ENCODE measurements around the gene FAM83D. TPM values are rescaled to one million over a fixed set of nuclear protein-coding genes. Genes with fewer than 3 reads are reported as not detected.

Gene FAM83D
- total and polyA plus RNA-seq, 2 experiments from 2014 or later: 33.3 to 91.3 TPM

DNA sequence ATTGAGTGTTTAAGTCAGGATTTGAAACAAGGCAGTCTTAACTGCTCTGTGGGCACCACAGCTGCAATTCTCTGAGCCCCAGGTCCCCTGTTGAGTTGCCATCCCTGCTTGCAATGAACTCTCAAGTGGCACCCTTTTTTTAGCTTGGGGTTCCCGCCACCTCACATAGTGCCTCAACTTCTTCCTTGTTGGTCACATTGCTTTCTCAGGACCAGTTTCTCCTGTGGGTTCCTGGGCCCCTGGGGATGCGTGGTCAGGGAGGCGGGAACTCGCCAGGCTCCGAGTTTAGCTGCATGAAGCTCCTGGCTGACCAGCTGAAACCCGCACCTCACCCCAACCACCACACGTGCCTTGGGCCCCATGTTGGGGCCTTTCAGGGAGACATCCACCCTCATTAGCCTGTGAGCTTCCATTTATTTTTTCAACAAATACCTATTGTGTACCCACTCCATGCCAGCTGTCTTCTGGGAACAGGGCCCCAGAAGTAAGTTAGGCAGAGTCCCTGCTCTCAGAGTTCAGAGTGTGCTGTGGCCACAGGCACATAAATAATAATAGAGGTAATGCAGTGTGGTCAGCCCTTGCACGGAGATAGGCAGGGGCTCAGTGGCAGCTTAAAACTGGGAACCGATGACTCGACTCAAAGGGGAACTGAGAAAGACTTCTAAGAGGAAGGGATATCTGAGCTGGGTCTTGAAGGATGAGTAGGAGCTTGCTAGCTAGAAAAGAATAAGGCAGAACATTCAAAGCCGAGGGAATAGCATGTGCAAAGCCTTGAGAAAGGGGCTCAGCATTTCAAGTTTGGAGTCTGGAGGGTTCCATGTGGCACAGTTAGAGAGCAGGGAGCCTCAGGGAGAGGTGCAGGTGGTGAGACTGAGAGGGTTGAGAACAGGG, 33.9 kb upstream of the FAM83D start:
- TF ChIP-seq CREB1 (CRISPR knock-in tag; IDR thresholded peaks at IDR 0.05; ENCODE audit: low read depth) (no peak), REST (IDR thresholded peaks at IDR 0.05; ENCODE audit: unreplicated experiment) (no peak), POLR2AphosphoS5 (IDR thresholded peaks at IDR 0.05; ENCODE audit: low read depth) (no peak), ZNF331 (CRISPR knock-in tag; IDR thresholded peaks at IDR 0.05; ENCODE audit: low read depth) (no peak), ZNF114 (CRISPR knock-in tag; IDR thresholded peaks at IDR 0.05) (no peak), ZNF462 (CRISPR knock-in tag; IDR thresholded peaks at IDR 0.05) (no peak), EZH2phosphoT487 (IDR thresholded peaks at IDR 0.05; ENCODE audit: unreplicated experiment) (no peak), JUNB (IDR thresholded peaks at IDR 0.05; ENCODE audit: unreplicated experiment) (no peak), STAT1 (IDR thresholded peaks at IDR 0.05; ENCODE audit: unreplicated experiment) (no peak), ETS1 (IDR thresholded peaks at IDR 0.05) (no peak), NANOG (IDR thresholded peaks at IDR 0.05; ENCODE audit: borderline replicate concordance) (no peak), EZH2 (IDR thresholded peaks at IDR 0.05; ENCODE audit: low read depth, unreplicated experiment) (no peak)
- TF ChIP-seq, protein P1, sequence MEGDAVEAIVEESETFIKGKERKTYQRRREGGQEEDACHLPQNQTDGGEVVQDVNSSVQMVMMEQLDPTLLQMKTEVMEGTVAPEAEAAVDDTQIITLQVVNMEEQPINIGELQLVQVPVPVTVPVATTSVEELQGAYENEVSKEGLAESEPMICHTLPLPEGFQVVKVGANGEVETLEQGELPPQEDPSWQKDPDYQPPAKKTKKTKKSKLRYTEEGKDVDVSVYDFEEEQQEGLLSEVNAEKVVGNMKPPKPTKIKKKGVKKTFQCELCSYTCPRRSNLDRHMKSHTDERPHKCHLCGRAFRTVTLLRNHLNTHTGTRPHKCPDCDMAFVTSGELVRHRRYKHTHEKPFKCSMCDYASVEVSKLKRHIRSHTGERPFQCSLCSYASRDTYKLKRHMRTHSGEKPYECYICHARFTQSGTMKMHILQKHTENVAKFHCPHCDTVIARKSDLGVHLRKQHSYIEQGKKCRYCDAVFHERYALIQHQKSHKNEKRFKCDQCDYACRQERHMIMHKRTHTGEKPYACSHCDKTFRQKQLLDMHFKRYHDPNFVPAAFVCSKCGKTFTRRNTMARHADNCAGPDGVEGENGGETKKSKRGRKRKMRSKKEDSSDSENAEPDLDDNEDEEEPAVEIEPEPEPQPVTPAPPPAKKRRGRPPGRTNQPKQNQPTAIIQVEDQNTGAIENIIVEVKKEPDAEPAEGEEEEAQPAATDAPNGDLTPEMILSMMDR (conservative IDR thresholded peaks at IDR 0.05; ENCODE audit: low read depth in 2 of 2): no peak
- H3K27ac Mint-ChIP-seq: no peak overlapping the region
- Histone ChIP-seq H3K4me3 (no peak overlapping the region), H3K4me1 (ENCODE audit: insufficient read depth) (peaks cover 5% of the 10 kb centered on the region), H3K4me2 (no peak overlapping the region), H3K9me2 (ENCODE audit: insufficient read depth) (no peaks in the 10 kb centered on the region), H3K27me3 (ENCODE audit: insufficient read depth) (no peaks in the 10 kb centered on the region), H3K36me3 (ENCODE audit: insufficient read depth) (no peaks in the 10 kb centered on the region), H4K20me1 (replicated peaks; ENCODE audit: insufficient read depth) (no peaks in the 10 kb centered on the region), H3K79me2 (replicated peaks; ENCODE audit: insufficient read depth) (no peaks in the 10 kb centered on the region), H3K27ac (ENCODE audit: low read depth) (no peak overlapping the region), H3F3A (replicated peaks; ENCODE audit: low read depth) (no peaks in the 10 kb centered on the region), H2AFZ (no peak overlapping the region)
- ATAC-seq (no peak), DNase-seq (ENCODE audit: low spot score) (no peak)
- no peaks in the 10 kb centered on the region for H3K9me3 Mint-ChIP-seq
- no peaks in the 10 kb centered on the region; the same call in 2 of the 3 replicates for H3K36me3 Mint-ChIP-seq (ENCODE audit: low read depth)
- peaks cover 13% of the 10 kb centered on the region for H3K27me3 Mint-ChIP-seq (ENCODE audit: insufficient read depth, low read depth, poor library complexity)
- peaks cover 14% of the 10 kb centered on the region for H3K4me1 Mint-ChIP-seq
- H3K4me3 Mint-ChIP-seq: no peak overlapping the region

Measured in GM23338 (cell line).